Measurements from ENCODE around the gene HBG1.
"Not testable (repeated sequence)": the region's sequence is repeated elsewhere in the genome, so short reads cannot be mapped to it uniquely, and the experiment has no call there.

The HBG1 gene

GRCh38 chr11:5277807-5278382 is 28.2 kb upstream of the HBG1 start:
- DNase-seq (ENCODE audit: low read depth in 1 of 2, low spot score in 1 of 2) = no peak

- no peak for DNase-seq (ENCODE audit: low read depth in 1 of 2, low spot score in 1 of 2)
Observed at GRCh38 chr11:5276697-5277096, 27.0 kb upstream of the HBG1 start.

GRCh38 chr11:5275369-5276110 is 25.9 kb upstream of the HBG1 start:
- no peak for DNase-seq (ENCODE audit: low read depth in 1 of 2, low spot score in 1 of 2)

GRCh38 chr11:5274395-5274794 is 24.7 kb upstream of the HBG1 start:
- DNase-seq (ENCODE audit: low read depth in 1 of 2, low spot score in 1 of 2) = no peak

- no peak for DNase-seq (ENCODE audit: low read depth in 1 of 2, low spot score in 1 of 2)
Observed at GRCh38 chr11:5272395-5273017, 22.8 kb upstream of the HBG1 start.

DNA sequence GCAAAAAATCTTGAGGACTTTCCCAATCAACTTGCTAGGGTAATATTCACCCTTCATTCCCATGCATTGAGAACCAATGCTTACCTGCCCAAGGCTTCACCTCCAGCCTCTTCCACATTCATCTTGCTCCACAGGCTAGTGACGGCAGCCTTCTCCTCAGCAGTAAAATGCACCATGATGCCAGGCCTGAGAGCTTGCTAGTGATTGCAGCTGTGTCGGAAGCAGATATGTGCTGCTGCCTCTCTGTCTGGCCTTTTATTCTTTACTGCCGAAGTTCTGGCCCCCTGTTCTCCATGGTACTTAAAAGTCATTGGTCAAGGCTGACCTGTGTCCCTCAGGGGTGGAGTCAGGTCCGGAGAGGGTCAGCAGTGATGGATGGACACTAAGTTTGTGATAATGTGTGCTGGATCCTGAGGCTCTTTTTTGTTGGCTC is 20.1 kb upstream of the HBG1 start, which contains the start of gene HBE1:
Gene HBE1 (minus strand): TSS at position 231 of the 433 bp plus-strand sequence. CDS start 55 bp downstream, at position 176.
- no peak for DNase-seq (ENCODE audit: low read depth in 1 of 2, low spot score in 1 of 2)

- DNase-seq (ENCODE audit: low read depth in 1 of 2, low spot score in 1 of 2) = no peak
Observed at GRCh38 chr11:5267033-5267563, 17.4 kb upstream of the HBG1 start.

- no peak for DNase-seq (ENCODE audit: low read depth in 1 of 2, low spot score in 1 of 2)
Observed at GRCh38 chr11:5266609-5267008, 17.0 kb upstream of the HBG1 start.

GRCh38 chr11:5265832-5266231 is 16.2 kb upstream of the HBG1 start:
- no peak for DNase-seq (ENCODE audit: low read depth in 1 of 2, low spot score in 1 of 2)

- DNase-seq (ENCODE audit: low read depth in 1 of 2, low spot score in 1 of 2) = no peak
Observed at GRCh38 chr11:5258543-5259262, 9.0 kb upstream of the HBG1 start.

- no peak for DNase-seq (ENCODE audit: low read depth in 1 of 2, low spot score in 1 of 2)
Observed at GRCh38 chr11:5257296-5257695, 7.6 kb upstream of the HBG1 start.

DNA sequence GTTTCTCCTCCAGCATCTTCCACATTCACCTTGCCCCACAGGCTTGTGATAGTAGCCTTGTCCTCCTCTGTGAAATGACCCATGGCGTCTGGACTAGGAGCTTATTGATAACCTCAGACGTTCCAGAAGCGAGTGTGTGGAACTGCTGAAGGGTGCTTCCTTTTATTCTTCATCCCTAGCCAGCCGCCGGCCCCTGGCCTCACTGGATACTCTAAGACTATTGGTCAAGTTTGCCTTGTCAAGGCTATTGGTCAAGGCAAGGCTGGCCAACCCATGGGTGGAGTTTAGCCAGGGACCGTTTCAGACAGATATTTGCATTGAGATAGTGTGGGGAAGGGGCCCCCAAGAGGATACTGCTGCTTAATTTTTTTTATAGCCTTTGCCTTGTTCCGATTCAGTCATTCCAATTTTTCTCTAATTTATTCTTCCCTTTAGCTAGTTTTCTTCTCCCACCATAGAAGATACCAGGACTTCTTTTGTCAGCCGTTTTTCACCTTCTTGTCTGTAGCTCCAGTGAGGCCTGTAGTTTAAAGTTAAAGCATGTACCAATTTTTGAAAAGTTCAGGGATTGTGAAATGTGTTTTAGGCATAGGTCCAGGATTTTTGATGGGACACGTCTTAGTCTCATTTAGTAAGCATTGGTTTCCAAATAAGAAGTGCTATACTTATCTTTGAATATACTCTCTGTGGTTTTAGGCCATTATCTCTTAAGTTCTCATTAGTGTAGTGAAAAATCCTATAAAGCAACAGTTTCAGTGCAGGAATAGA is 5.2 kb upstream of the HBG1 start, which contains the start of gene HBG2:
Gene HBG2 (minus strand): TSS at position 136 of the 768 bp plus-strand sequence. CDS start 53 bp downstream, at position 83.
- not testable (repeated sequence) for DNase-seq (ENCODE audit: low read depth in 1 of 2, low spot score in 1 of 2)

DNA sequence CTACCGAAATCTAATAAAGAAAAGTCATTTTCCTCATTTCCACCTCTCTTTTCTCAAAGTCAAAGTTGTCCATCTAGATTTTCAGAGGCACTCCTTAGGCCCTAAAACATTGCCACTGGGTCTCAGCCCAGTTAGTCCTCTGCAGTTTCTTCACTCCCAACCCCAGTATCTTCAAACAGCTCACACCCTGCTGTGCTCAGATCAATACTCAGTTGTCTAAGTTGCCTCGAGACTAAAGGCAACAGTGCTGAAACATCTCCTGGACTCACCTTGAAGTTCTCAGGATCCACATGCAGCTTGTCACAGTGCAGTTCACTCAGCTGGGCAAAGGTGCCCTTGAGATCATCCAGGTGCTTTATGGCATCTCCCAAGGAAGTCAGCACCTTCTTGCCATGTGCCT is 4.4 kb upstream of the HBG1 start:
- DNase-seq (ENCODE audit: low read depth in 1 of 2, low spot score in 1 of 2) = not testable (repeated sequence)

DNA sequence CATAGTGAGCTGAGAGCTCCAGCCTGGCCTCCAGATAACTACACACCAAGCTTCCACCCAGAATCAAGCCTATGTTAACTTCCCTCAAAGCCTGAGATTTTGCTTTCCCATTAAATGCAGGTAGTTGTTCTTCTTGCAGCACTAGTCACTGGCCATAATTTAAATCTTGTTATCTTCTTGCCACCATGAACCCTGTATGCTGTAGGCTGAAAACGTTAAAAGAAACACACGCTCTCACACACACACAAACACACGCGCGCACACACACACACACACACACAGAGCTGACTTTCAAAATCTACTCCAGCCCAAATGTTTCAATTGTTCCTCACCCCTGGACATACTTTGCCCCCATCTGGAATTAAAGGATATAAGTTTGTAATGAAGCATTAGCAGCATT is 3.8 kb upstream of the HBG1 start:
- DNase-seq (ENCODE audit: low read depth in 1 of 2, low spot score in 1 of 2) = not testable (repeated sequence)

DNA sequence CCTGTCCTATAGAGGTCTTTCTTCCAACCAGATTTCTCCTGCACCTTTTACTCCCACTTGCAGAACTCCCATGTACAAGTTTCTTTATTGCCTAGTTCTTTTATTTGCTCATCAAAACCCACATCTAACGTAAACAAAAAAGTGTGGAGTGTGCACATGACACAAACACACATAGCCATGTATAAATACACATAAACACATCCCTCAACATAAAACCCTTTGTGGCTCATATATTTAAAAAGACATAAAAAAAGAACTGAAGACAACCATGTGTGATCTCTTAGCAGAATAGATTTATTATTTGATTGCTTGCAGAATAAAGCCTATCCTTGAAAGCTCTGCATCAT is 3.2 kb upstream of the HBG1 start:
- DNase-seq (ENCODE audit: low read depth in 1 of 2, low spot score in 1 of 2) = no peak

- DNase-seq (ENCODE audit: low read depth in 1 of 2, low spot score in 1 of 2) = no peak
Observed at GRCh38 chr11:5252192-5252918, 2.7 kb upstream of the HBG1 start.

- DNase-seq (ENCODE audit: low read depth in 1 of 2, low spot score in 1 of 2) = no peak
Observed at GRCh38 chr11:5251746-5252145, 2.1 kb upstream of the HBG1 start.

- no peak for DNase-seq (ENCODE audit: low read depth in 1 of 2, low spot score in 1 of 2)
Observed at GRCh38 chr11:5250543-5251204, 1.0 kb upstream of the HBG1 start.

DNA sequence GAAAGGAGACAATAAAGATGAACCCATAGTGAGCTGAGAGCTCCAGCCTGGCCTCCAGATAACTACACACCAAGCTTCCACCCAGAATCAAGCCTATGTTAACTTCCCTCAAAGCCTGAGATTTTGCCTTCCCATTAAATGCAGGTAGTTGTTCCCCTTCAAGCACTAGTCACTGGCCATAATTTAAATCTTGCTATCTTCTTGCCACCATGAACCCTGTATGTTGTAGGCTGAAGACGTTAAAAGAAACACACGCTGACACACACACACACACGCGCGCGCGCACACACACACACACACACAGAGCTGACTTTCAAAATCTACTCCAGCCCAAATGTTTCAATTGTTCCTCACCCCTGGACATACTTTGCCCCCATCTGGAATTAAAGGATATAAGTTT is 1.2 kb downstream of the HBG1 start:
- not testable (repeated sequence) for DNase-seq (ENCODE audit: low read depth in 1 of 2, low spot score in 1 of 2)
